GM23338 (cell line): ENCODE results near the gene TSPAN3. TPM values are rescaled to one million over a fixed set of nuclear protein-coding genes. Genes with fewer than 3 reads are reported as not detected.

Source experiments
- ATAC-seq: fragments of 200-7000 bp; cut with Tn5 transposase; 3 replicates; pipeline ENCODE4 v1.9.1; 2020
- DNase-seq: peaks from one replicate; pipeline ENCODE4 v3.0.0-alpha.2; 2015; ENCODE audit warnings: low spot score
- H2AFZ ChIP-seq: fragments of 200-600 bp; sonication (generic); 2 replicates; pipeline ENCODE4 v1.8.0; 2016; ENCODE audit warnings: antibody characterized with exemption, mild to moderate bottlenecking, moderate library complexity
- H3F3A ChIP-seq: fragments of 200-600 bp; sonication (generic); replicated peaks from 2 replicates; pipeline ENCODE4 v1.8.0; 2017; ENCODE audit warnings: antibody characterized with exemption, mixed run types, low read depth
- H3K27ac ChIP-seq: fragments of 200-600 bp; sonication (generic); 2 replicates; pipeline ENCODE4 v1.6.1; 2016; ENCODE audit warnings: low read depth
- H3K27me3 ChIP-seq: fragments of 200-600 bp; sonication (generic); 2 replicates; pipeline ENCODE4 v1.8.0; 2016; ENCODE audit warnings: mild to moderate bottlenecking, mixed run types, moderate library complexity; ENCODE audit not compliant: insufficient read depth
- H3K36me3 ChIP-seq: fragments of 200-600 bp; sonication (generic); 2 replicates; pipeline ENCODE4 v1.8.0; 2016; ENCODE audit warnings: mild to moderate bottlenecking; ENCODE audit not compliant: insufficient read depth
- H3K4me1 ChIP-seq: fragments of 200-600 bp; sonication (generic); 2 replicates; pipeline ENCODE4 v1.8.0; 2016; ENCODE audit warnings: mild to moderate bottlenecking, moderate library complexity; ENCODE audit not compliant: insufficient read depth
- H3K4me2 ChIP-seq: fragments of 200-600 bp; sonication (generic); 2 replicates; pipeline ENCODE4 v1.7.1; 2017; ENCODE audit warnings: mixed run types
- H3K4me3 ChIP-seq: fragments of 200-600 bp; sonication (generic); 2 replicates; pipeline ENCODE4 v1.6.1; 2016; ENCODE audit warnings: mixed run types
- H3K79me2 ChIP-seq: fragments of 200-600 bp; sonication (generic); replicated peaks from 2 replicates; pipeline ENCODE4 v1.8.0; 2017; ENCODE audit warnings: mild to moderate bottlenecking; ENCODE audit not compliant: insufficient read depth
- H3K9me2 ChIP-seq: fragments of 200-600 bp; sonication (generic); 2 replicates; pipeline ENCODE4 v1.8.0; 2017; ENCODE audit not compliant: insufficient read depth
- H4K20me1 ChIP-seq: fragments of 200-600 bp; sonication (generic); replicated peaks from 2 replicates; pipeline ENCODE4 v1.8.0; 2017; ENCODE audit warnings: mild to moderate bottlenecking; ENCODE audit not compliant: insufficient read depth
- H3K27ac Mint-ChIP-seq: 2 replicates; pipeline ENCODE4 v1.8.0; 2020; ENCODE audit warnings: inconsistent platforms, mild to moderate bottlenecking, moderate library complexity, mixed read lengths
- H3K27me3 Mint-ChIP-seq: 3 replicates; pipeline ENCODE4 v1.8.0; 2022; ENCODE audit warnings: low read depth, mild to moderate bottlenecking, moderate library complexity, mixed read lengths, inconsistent platforms; ENCODE audit not compliant: insufficient read depth, poor library complexity
- H3K36me3 Mint-ChIP-seq: 3 replicates; pipeline ENCODE4 v1.8.0; 2021; ENCODE audit warnings: low read depth, mild to moderate bottlenecking, inconsistent platforms, moderate library complexity, mixed read lengths
- H3K4me1 Mint-ChIP-seq: 3 replicates; pipeline ENCODE4 v1.8.0; 2020; ENCODE audit warnings: mild to moderate bottlenecking, inconsistent platforms, mixed read lengths
- H3K4me3 Mint-ChIP-seq: 3 replicates; pipeline ENCODE4 v1.8.0; 2021; ENCODE audit warnings: moderate library complexity, mild to moderate bottlenecking, inconsistent platforms, mixed read lengths
- H3K9me3 Mint-ChIP-seq: 3 replicates; pipeline ENCODE4 v1.8.0; 2020; ENCODE audit warnings: moderate library complexity, mild to moderate bottlenecking, inconsistent platforms, mixed read lengths
- CREB1 ChIP-seq: fragments of 250-450 bp; sonication (Bioruptor Pico); IDR thresholded peaks from 2 replicates; pipeline ENCODE4 v1.5.0; 2020; ENCODE audit warnings: low read depth, mild to moderate bottlenecking, moderate library complexity
- CTCF ChIP-seq, 2 experiments: fragments of 200-600 bp in 1 of 2; sonication (generic) in 1 of 2; conservative IDR thresholded peaks; 2 replicates each; pipeline versions ENCODE4 v1.5.1 to v1.6.1; 2016 to 2017; ENCODE audit warnings: antibody characterized with exemption in 2 of 2, low read depth in 2 of 2, mild to moderate bottlenecking in 2 of 2, moderate library complexity in 1 of 2
- EZH2 ChIP-seq: fragments of 200-600 bp; sonication (generic); IDR thresholded peaks from one replicate; pipeline ENCODE4 v1.8.0; 2017; ENCODE audit warnings: antibody characterized with exemption, mild to moderate bottlenecking, low read depth; ENCODE audit not compliant: unreplicated experiment
- NANOG ChIP-seq: IDR thresholded peaks from 2 replicates; pipeline ENCODE4 v1.6.1; 2016; ENCODE audit warnings: antibody characterized with exemption, borderline replicate concordance
- STAT1 ChIP-seq: IDR thresholded peaks from one replicate; pipeline ENCODE4 v1.6.1; 2016; ENCODE audit warnings: antibody characterized with exemption; ENCODE audit not compliant: unreplicated experiment
- ZNF114 ChIP-seq: fragments of 250-450 bp; sonication (Bioruptor Pico); IDR thresholded peaks from 2 replicates; pipeline ENCODE4 v1.5.0; 2020; ENCODE audit warnings: mild to moderate bottlenecking, moderate library complexity
- ZNF331 ChIP-seq: fragments of 250-450 bp; sonication (Bioruptor Pico); IDR thresholded peaks from 2 replicates; pipeline ENCODE4 v1.5.0; 2020; ENCODE audit warnings: low read depth, mild to moderate bottlenecking, moderate library complexity
- ZNF462 ChIP-seq: fragments of 250-450 bp; sonication (Bioruptor Pico); IDR thresholded peaks from 2 replicates; pipeline ENCODE4 v1.5.0; 2020; ENCODE audit warnings: mild to moderate bottlenecking, moderate library complexity
- polyA plus RNA-seq: library from polyadenylated mRNA; unstranded; fragments of >200 nt; fragmentation: Nextera tagmentation; extraction: Ambion mirVana; gene quantifications from 2 replicates; pipeline ENCODE4 v1.2.1, GENCODE V29; 2016
- total RNA-seq: library from RNA; depleted of rRNA; stranded (reverse); fragments of >200 nt; shearing (Covaris generic); gene quantifications from 2 replicates; pipeline ENCODE4 v1.2.3, GENCODE V29; 2014

Gene TSPAN3
- total and polyA plus RNA-seq, 2 experiments from 2014 or later = 72.5 to 159 TPM

DNA sequence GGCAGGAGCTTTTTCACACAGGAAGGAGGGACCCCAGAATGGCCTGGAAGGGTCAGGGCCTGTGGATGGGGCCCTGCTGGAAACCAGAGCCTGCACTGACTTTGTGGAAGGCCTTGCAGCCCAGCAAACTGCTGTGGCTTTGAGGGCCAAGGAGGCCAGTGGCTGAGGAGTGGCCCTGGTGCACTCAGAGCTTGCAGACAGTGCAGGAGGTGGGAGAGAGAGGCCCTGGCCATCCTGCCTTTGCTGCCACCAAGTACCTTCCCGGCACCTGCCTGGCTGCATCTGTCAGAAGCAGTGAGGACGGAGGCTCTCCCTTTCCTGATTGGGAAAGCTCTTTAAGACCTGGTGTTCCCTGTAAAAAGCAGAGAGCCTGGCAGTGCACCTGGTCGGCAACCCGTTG, 69.6 kb downstream of the TSPAN3 start (continued):
- TF ChIP-seq ZNF462 (CRISPR knock-in tag) (no peak), NANOG (no peak), EZH2 (no peak), STAT1 (no peak), ZNF331 (no peak)

GRCh38 chr15:76999996-77000395, 70.9 kb downstream of the TSPAN3 start:
- Histone ChIP-seq H2AFZ (no peak overlapping the region), H3K36me3 (no peaks in the 10 kb centered on the region), H3K4me1 (no peaks in the 10 kb centered on the region), H3K4me2 (no peak overlapping the region), H3K9me2 (no peaks in the 10 kb centered on the region), H3K4me3 (no peak overlapping the region), H3F3A (no peaks in the 10 kb centered on the region), H3K27me3 (no peaks in the 10 kb centered on the region), H3K27ac (no peak overlapping the region), H3K79me2 (no peaks in the 10 kb centered on the region), H4K20me1 (no peaks in the 10 kb centered on the region)
- Mint-ChIP-seq H3K4me3 (no peak overlapping the region), H3K27ac (no peak overlapping the region), H3K36me3 (no peaks in the 10 kb centered on the region), H3K9me3 (no peaks in the 10 kb centered on the region), H3K27me3 (peaks cover 6% of the 10 kb centered on the region), H3K4me1 (no peaks in the 10 kb centered on the region)
- DNase-seq = no peak
- ATAC-seq = no peak
- TF ChIP-seq CTCF (conservative IDR thresholded peaks at IDR 0.05; ENCODE audit: low read depth in 2 of 2) (no peak), EZH2 (no peak), STAT1 (no peak), CREB1 (CRISPR knock-in tag) (no peak), ZNF114 (CRISPR knock-in tag) (no peak), ZNF462 (CRISPR knock-in tag) (no peak)
